ENCODE measurements around the gene RPS15. TPM values are rescaled to one million over a fixed set of nuclear protein-coding genes. Genes with fewer than 3 reads are reported as not detected.

The RPS15 gene
- total RNA-seq, 1 donor from 2014 or later = 603 TPM

DNA sequence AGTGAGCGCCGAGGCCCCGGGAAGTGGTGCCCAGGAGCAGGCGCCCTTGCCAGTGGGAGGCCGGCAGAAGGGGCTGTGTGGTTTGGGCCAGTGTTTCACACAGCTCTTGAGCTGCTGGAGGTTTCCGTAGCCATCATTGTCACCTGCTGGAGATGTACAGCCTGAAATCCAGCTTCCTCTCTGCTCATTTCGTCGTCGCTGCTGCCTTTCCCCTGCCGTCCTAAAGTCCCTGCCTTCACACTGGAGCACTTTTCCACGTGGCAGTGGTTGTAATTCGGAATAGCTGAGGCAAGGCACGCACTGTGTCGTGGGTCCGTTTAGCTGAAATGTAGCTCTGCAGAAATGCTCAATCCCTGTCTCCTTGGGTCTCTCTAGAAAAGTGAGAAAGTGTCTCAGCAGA, 17.6 kb upstream of the RPS15 start:
- H3K36me3 Mint-ChIP-seq (ENCODE audit: unreplicated experiment) = peaks cover 3% of the 10 kb centered on the region
- peaks cover 25% of the 10 kb centered on the region for H3K4me1 Mint-ChIP-seq (ENCODE audit: low read depth, unreplicated experiment)
- TF ChIP-seq, protein P1, sequence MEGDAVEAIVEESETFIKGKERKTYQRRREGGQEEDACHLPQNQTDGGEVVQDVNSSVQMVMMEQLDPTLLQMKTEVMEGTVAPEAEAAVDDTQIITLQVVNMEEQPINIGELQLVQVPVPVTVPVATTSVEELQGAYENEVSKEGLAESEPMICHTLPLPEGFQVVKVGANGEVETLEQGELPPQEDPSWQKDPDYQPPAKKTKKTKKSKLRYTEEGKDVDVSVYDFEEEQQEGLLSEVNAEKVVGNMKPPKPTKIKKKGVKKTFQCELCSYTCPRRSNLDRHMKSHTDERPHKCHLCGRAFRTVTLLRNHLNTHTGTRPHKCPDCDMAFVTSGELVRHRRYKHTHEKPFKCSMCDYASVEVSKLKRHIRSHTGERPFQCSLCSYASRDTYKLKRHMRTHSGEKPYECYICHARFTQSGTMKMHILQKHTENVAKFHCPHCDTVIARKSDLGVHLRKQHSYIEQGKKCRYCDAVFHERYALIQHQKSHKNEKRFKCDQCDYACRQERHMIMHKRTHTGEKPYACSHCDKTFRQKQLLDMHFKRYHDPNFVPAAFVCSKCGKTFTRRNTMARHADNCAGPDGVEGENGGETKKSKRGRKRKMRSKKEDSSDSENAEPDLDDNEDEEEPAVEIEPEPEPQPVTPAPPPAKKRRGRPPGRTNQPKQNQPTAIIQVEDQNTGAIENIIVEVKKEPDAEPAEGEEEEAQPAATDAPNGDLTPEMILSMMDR (IDR thresholded peaks at IDR 0.05; ENCODE audit: partially characterized antibody, unreplicated experiment) = no peak
- H3K4me3 Mint-ChIP-seq (ENCODE audit: unreplicated experiment) = no peak overlapping the region
- H3K27ac Mint-ChIP-seq (ENCODE audit: unreplicated experiment) = peak overlapping the region; percentile 75
- H3K9me3 Mint-ChIP-seq (ENCODE audit: unreplicated experiment) = peaks cover 11% of the 10 kb centered on the region
- H3K27me3 Mint-ChIP-seq (ENCODE audit: unreplicated experiment) = peaks cover 8% of the 10 kb centered on the region
- DNase-seq = no peak

- no peak overlapping the region for H3K27ac Mint-ChIP-seq (ENCODE audit: unreplicated experiment)
- peaks cover 28% of the 10 kb centered on the region for H3K4me1 Mint-ChIP-seq (ENCODE audit: low read depth, unreplicated experiment)
- TF ChIP-seq, protein P1 (IDR thresholded peaks at IDR 0.05; ENCODE audit: partially characterized antibody, unreplicated experiment) = no peak
- H3K9me3 Mint-ChIP-seq (ENCODE audit: unreplicated experiment) = peaks cover 9% of the 10 kb centered on the region
- DNase-seq = no peak
- H3K36me3 Mint-ChIP-seq (ENCODE audit: unreplicated experiment) = peaks cover 3% of the 10 kb centered on the region
- peaks cover 8% of the 10 kb centered on the region for H3K27me3 Mint-ChIP-seq (ENCODE audit: unreplicated experiment)
- H3K4me3 Mint-ChIP-seq (ENCODE audit: unreplicated experiment) = no peak overlapping the region
These were observed 16.8 kb upstream of the RPS15 start for GRCh38 chr19:1421218-1421957.

- Mint-ChIP-seq H3K4me1 (ENCODE audit: low read depth, unreplicated experiment) (peaks cover 30% of the 10 kb centered on the region), H3K4me3 (ENCODE audit: unreplicated experiment) (no peak overlapping the region), H3K9me3 (ENCODE audit: unreplicated experiment) (peaks cover 9% of the 10 kb centered on the region), H3K36me3 (ENCODE audit: unreplicated experiment) (peaks cover 3% of the 10 kb centered on the region), H3K27ac (ENCODE audit: unreplicated experiment) (no peak overlapping the region), H3K27me3 (ENCODE audit: unreplicated experiment) (peaks cover 8% of the 10 kb centered on the region)
- no peak for DNase-seq
- TF ChIP-seq, protein P1 (IDR thresholded peaks at IDR 0.05; ENCODE audit: partially characterized antibody, unreplicated experiment) = no peak
These were observed 16.3 kb upstream of the RPS15 start for GRCh38 chr19:1421958-1422305.

DNA sequence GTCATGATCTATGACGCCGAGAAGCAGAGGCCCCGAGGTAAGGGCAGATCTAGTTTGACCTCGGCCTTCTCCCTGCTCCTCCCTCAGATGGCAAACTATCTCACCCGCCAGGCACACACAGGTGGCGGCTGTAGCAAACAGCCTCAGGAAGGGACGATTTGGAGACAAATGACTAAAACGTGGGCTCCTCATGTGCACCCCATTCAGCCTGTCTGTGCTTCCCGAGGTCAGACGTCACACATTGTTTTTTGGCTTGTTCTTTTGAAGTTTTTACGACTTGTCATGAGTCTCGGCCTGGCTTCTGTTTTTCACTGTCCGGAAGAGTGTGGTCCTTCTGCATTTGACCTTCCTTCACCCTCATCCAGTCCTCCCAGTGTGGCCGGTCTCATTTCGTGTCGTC, 15.8 kb upstream of the RPS15 start:
- Mint-ChIP-seq H3K27me3 (ENCODE audit: unreplicated experiment) (peaks cover 9% of the 10 kb centered on the region), H3K36me3 (ENCODE audit: unreplicated experiment) (peaks cover 3% of the 10 kb centered on the region), H3K27ac (ENCODE audit: unreplicated experiment) (peak overlapping the region; percentile 29), H3K4me1 (ENCODE audit: low read depth, unreplicated experiment) (peaks cover 29% of the 10 kb centered on the region), H3K4me3 (ENCODE audit: unreplicated experiment) (peak overlapping the region; percentile 20), H3K9me3 (ENCODE audit: unreplicated experiment) (peaks cover 9% of the 10 kb centered on the region)
- TF ChIP-seq, protein P1 (IDR thresholded peaks at IDR 0.05; ENCODE audit: partially characterized antibody, unreplicated experiment) = no peak
- DNase-seq = no peak

DNA sequence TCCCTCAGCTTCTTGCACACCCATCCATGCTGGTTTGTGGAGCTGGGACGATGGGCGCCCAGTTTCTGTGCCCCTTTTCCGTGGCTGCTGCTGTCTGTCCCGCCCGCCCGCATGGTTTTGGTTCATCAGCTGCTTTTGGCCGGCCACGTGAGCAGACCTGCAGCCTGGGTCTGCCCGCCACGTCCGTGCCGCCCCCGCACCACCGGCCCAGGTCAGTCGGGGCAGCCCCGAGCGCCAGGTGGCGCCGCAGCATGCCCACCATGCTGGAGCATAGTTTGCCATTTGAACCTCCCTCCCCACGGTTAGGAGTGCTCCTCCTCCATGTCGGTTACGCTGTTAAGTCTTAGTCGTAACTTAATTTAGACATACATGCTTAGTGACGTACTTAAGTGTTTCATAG, 15.3 kb upstream of the RPS15 start:
- peaks cover 9% of the 10 kb centered on the region for H3K27me3 Mint-ChIP-seq (ENCODE audit: unreplicated experiment)
- DNase-seq = no peak
- H3K27ac Mint-ChIP-seq (ENCODE audit: unreplicated experiment) = peak overlapping the region; percentile 57
- H3K9me3 Mint-ChIP-seq (ENCODE audit: unreplicated experiment) = peaks cover 9% of the 10 kb centered on the region
- H3K36me3 Mint-ChIP-seq (ENCODE audit: unreplicated experiment) = peaks cover 3% of the 10 kb centered on the region
- peaks cover 28% of the 10 kb centered on the region for H3K4me1 Mint-ChIP-seq (ENCODE audit: low read depth, unreplicated experiment)
- no peak overlapping the region for H3K4me3 Mint-ChIP-seq (ENCODE audit: unreplicated experiment)
- TF ChIP-seq, protein P1 (IDR thresholded peaks at IDR 0.05; ENCODE audit: partially characterized antibody, unreplicated experiment) = no peak

Data from glutamatergic neuron (in vitro differentiated cells).